ENCODE results near the gene H2BK1.

The H2BK1 gene

GRCh38 chr7:151245360-151246101 lies 35.2 kb upstream of the H2BK1 start:
- DNase-seq (ENCODE audit: low read depth) = peak; percentile 40

- DNase-seq (ENCODE audit: low read depth) = no peak
Observed at GRCh38 chr7:151244841-151245346, 34.6 kb upstream of the H2BK1 start.

- peak; percentile 62 for DNase-seq (ENCODE audit: low read depth)
Observed at GRCh38 chr7:151244196-151244840, 34.0 kb upstream of the H2BK1 start.

GRCh38 chr7:151243408-151244195 lies 33.3 kb upstream of the H2BK1 start:
- DNase-seq (ENCODE audit: low read depth) = no peak

- no peak for DNase-seq (ENCODE audit: low read depth)
Observed at GRCh38 chr7:151243045-151243349, 32.7 kb upstream of the H2BK1 start.

GRCh38 chr7:151242159-151243044 lies 32.1 kb upstream of the H2BK1 start:
- DNase-seq (ENCODE audit: low read depth) = no peak

GRCh38 chr7:151241755-151242096 lies 31.4 kb upstream of the H2BK1 start:
- DNase-seq (ENCODE audit: low read depth) = no peak

GRCh38 chr7:151240942-151241754 lies 30.9 kb upstream of the H2BK1 start:
- no peak for DNase-seq (ENCODE audit: low read depth)

GRCh38 chr7:151240536-151240935 lies 30.2 kb upstream of the H2BK1 start:
- no peak for DNase-seq (ENCODE audit: low read depth)

- DNase-seq (ENCODE audit: low read depth) = no peak
Observed at GRCh38 chr7:151239837-151240459, 29.7 kb upstream of the H2BK1 start.

GRCh38 chr7:151238924-151239836 lies 28.9 kb upstream of the H2BK1 start:
- DNase-seq (ENCODE audit: low read depth) = no peak

- no peak for DNase-seq (ENCODE audit: low read depth)
Observed at GRCh38 chr7:151238190-151238810, 28.0 kb upstream of the H2BK1 start.

- no peak for DNase-seq (ENCODE audit: low read depth)
Observed at GRCh38 chr7:151237244-151238189, 27.2 kb upstream of the H2BK1 start.

GRCh38 chr7:151236406-151236805 lies 26.1 kb upstream of the H2BK1 start:
- no peak for DNase-seq (ENCODE audit: low read depth)

GRCh38 chr7:151235091-151235787 lies 25.0 kb upstream of the H2BK1 start:
- DNase-seq (ENCODE audit: low read depth) = no peak

- DNase-seq (ENCODE audit: low read depth) = no peak
Observed at GRCh38 chr7:151233804-151234203, 23.5 kb upstream of the H2BK1 start.
